CD4-positive, alpha-beta T cell (primary cell): Measurements from ENCODE around the gene FXR2. TPM values are rescaled to one million over a fixed set of nuclear protein-coding genes. Genes with fewer than 3 reads are reported as not detected.
A peak's percentile ranks its signal among the peaks of the same experiment; 100 is the strongest.

Source experiments
- ATAC-seq: fragments of 200-7000 bp; cut with Tn5 transposase; one replicate; pipeline ENCODE4 v1.10.0; 2022; ENCODE audit warnings: mild to moderate bottlenecking; ENCODE audit not compliant: poor library complexity
- CTCF ChIA-PET: fragments of 350-600 bp; sonication (Branson Sonifier 250); formaldehyde crosslinking; loops from one replicate; lab custom pipeline; 2021; ENCODE audit warnings: antibody characterized with exemption, inconsistent platforms; lab: Charles Lee
- POLR2A ChIA-PET: fragments of 350-600 bp; sonication (Branson Sonifier 250); formaldehyde crosslinking; loops from one replicate; lab custom pipeline; 2021; ENCODE audit warnings: antibody characterized with exemption, inconsistent platforms; lab: Charles Lee
- DNase-seq, 14 experiments: peaks; one replicate each; pipeline ENCODE4 v3.0.0-alpha.2; 2013 to 2020; ENCODE audit warnings: mixed read lengths in 2 of 14
- H3K27ac ChIP-seq, 2 donors: one replicate each; pipeline versions ENCODE4 v1.5.1 to v1.7.0; 2013; ENCODE audit warnings: low read length in 2 of 2, low read depth in 1 of 2, mild to moderate bottlenecking in 1 of 2
- H3K27me3 ChIP-seq, 2 experiments: 1 replicate in 1 of 2; 2 replicates in 1 of 2; pipeline versions ENCODE4 v1.6.1 to v1.7.0; 2013; ENCODE audit warnings: low read length in 2 of 2, control low read depth in 1 of 2, mild to moderate bottlenecking in 1 of 2, moderate library complexity in 1 of 2; ENCODE audit not compliant: insufficient read depth in 2 of 2, control insufficient read depth in 1 of 2
- H3K36me3 ChIP-seq: one replicate; pipeline ENCODE4 v1.6.1; 2013; ENCODE audit warnings: low read length, control low read depth; ENCODE audit not compliant: insufficient read depth
- H3K4me1 ChIP-seq: one replicate; pipeline ENCODE4 v1.6.1; 2013; ENCODE audit warnings: low read length, control low read depth; ENCODE audit not compliant: insufficient read depth
- H3K4me3 ChIP-seq: one replicate; pipeline ENCODE4 v1.5.1; 2013; ENCODE audit warnings: mild to moderate bottlenecking, low read length, moderate library complexity
- H3K9me3 ChIP-seq, 2 experiments: 1 replicate in 1 of 2; 2 replicates in 1 of 2; pipeline versions ENCODE4 v1.6.1 to v1.7.0; 2013; ENCODE audit warnings: low read length in 2 of 2, mild to moderate bottlenecking in 2 of 2, control low read depth in 1 of 2, moderate library complexity in 1 of 2; ENCODE audit not compliant: control insufficient read depth in 1 of 2, insufficient read depth in 1 of 2
- H3K27ac Mint-ChIP-seq: one replicate; pipeline ENCODE4 v1.8.0; 2020; ENCODE audit warnings: mixed read lengths
- H3K27me3 Mint-ChIP-seq: one replicate; pipeline ENCODE4 v1.8.0; 2021; ENCODE audit warnings: mixed read lengths
- H3K36me3 Mint-ChIP-seq: one replicate; pipeline ENCODE4 v1.8.0; 2021; ENCODE audit warnings: low read depth, mixed read lengths
- H3K4me1 Mint-ChIP-seq: one replicate; pipeline ENCODE4 v1.8.0; 2021; ENCODE audit warnings: low read depth, mixed read lengths
- H3K4me3 Mint-ChIP-seq: one replicate; pipeline ENCODE4 v1.8.0; 2020; ENCODE audit warnings: mild to moderate bottlenecking, mixed read lengths
- H3K9me3 Mint-ChIP-seq: one replicate; pipeline ENCODE4 v1.8.0; 2020; ENCODE audit warnings: mixed read lengths
- CTCF ChIP-seq: fragments of 200-600 bp; IDR thresholded peaks from one replicate; pipeline ENCODE4 v1.8.0; 2022; ENCODE audit warnings: antibody characterized with exemption, mild to moderate bottlenecking
- intact Hi-C, 2 experiments: fragments of 100-400 bp; cut with DNase I in 1 of 2; cut with micrococcal nuclease in 1 of 2; formaldehyde crosslinking; loops; one replicate each; pipeline versions ENCODE4 v1.15.1 to v1.9.0; 2023 to 2025; cut with DNase I, micrococcal nuclease
- total RNA-seq, 174 experiments: library from RNA in 2 of 174; stranded (reverse) in 2 of 174; gene quantifications; one replicate each; pipeline ENCODE4 v1.2.3 and lab custom pipeline; 2021 to 2026

Gene FXR2
- total RNA-seq, 2 experiments from 2014 or later, result 20.6 to 22.5 TPM

GRCh38 chr17:7650509-7651096, 35.9 kb upstream of the FXR2 start, which contains the start of gene ATP1B2:
Gene ATP1B2 (plus strand): TSS chr17:7650926. CDS start chr17:7651519, 593 bp downstream.
- H3K4me3 ChIP-seq, result peak within 1 kb of the TSS; percentile 52
- peaks cover 22% of the 10 kb centered on the region for H3K4me1 Mint-ChIP-seq
- H3K9me3 Mint-ChIP-seq, result no peaks in the 10 kb centered on the region
- peak within 1 kb of the TSS; percentile 85 for H3K4me3 Mint-ChIP-seq
- no peak within 1 kb of the TSS for H3K27ac Mint-ChIP-seq
- ATAC-seq (peak; percentile 94), DNase-seq (peak; percentile 56 to 88 (median 69))
- peaks cover 23% of the 10 kb centered on the region for H3K4me1 ChIP-seq
- H3K9me3 ChIP-seq, result peaks cover 0 to 8% of the 10 kb centered on the region in 2 experiments
- H3K27me3 Mint-ChIP-seq, result peaks cover 62% of the 10 kb centered on the region
- no peaks in the 10 kb centered on the region for H3K36me3 Mint-ChIP-seq
- intact Hi-C loops, result loop anchor here (1.0 to 5.0 kb wide), 2 partner anchors 35 to 37 kb away; partner anchors contain the start of genes TP53 (in 1 of the 2) and WRAP53 (in 1 of the 2)
- H3K27ac ChIP-seq, result no peak within 1 kb of the TSS
- no peaks in the 10 kb centered on the region for H3K36me3 ChIP-seq
- H3K27me3 ChIP-seq, result peaks cover 27 to 43% of the 10 kb centered on the region in 2 experiments
- ChIA-PET CTCF (interaction anchor here (1.3 to 4.1 kb wide), 3 partner anchors 18 to 38 kb away, joined by 7 to 21 read pairs (median 8); partner anchors contain the start of genes FXR2, TP53 and WRAP53), POLR2A (interaction anchor here (0.7 to 3.4 kb wide), 10 partner anchors 9 to 785 kb away, joined by 3 to 78 read pairs (median 6); partner anchors contain the start of genes FXR2, MPDU1, NDEL1 and RNF227)
- TF ChIP-seq CTCF, result no peak

GRCh38 chr17:7647018-7647417, 32.3 kb upstream of the FXR2 start:
- peaks cover 0 to 8% of the 10 kb centered on the region in 2 experiments for H3K9me3 ChIP-seq
- H3K27me3 Mint-ChIP-seq, result peaks cover 46% of the 10 kb centered on the region
- peaks cover 25 to 33% of the 10 kb centered on the region in 2 experiments for H3K27me3 ChIP-seq
- ChIA-PET POLR2A (no interaction called here), CTCF (interaction anchor here (0.7 to 2.0 kb wide), 2 partner anchors 41 to 573 kb away, joined by 3 to 6 read pairs; partner anchors contain the start of gene TP53)
- TF ChIP-seq CTCF, result no peak
- no peak overlapping the region for H3K4me3 Mint-ChIP-seq
- H3K4me1 ChIP-seq, result peaks cover 28% of the 10 kb centered on the region
- no peak for DNase-seq
- no peaks in the 10 kb centered on the region for H3K9me3 Mint-ChIP-seq
- no peaks in the 10 kb centered on the region for H3K36me3 ChIP-seq
- ATAC-seq, result no peak
- no peak overlapping the region for H3K27ac ChIP-seq
- H3K4me1 Mint-ChIP-seq, result peaks cover 25% of the 10 kb centered on the region
- H3K27ac Mint-ChIP-seq, result no peak overlapping the region
- intact Hi-C loops, result no loop called here
- no peaks in the 10 kb centered on the region for H3K36me3 Mint-ChIP-seq
- H3K4me3 ChIP-seq, result no peak overlapping the region

GRCh38 chr17:7646457-7646856, 31.8 kb upstream of the FXR2 start:
- no peaks in the 10 kb centered on the region for H3K36me3 ChIP-seq
- ChIA-PET CTCF (no interaction called here), POLR2A (no interaction called here)
- no peaks in the 10 kb centered on the region for H3K9me3 Mint-ChIP-seq
- no peak for TF ChIP-seq CTCF
- peaks cover 22 to 27% of the 10 kb centered on the region in 2 experiments for H3K27me3 ChIP-seq
- no peak overlapping the region for H3K27ac ChIP-seq
- H3K36me3 Mint-ChIP-seq, result no peaks in the 10 kb centered on the region
- ATAC-seq (no peak), DNase-seq (no peak)
- peaks cover 24% of the 10 kb centered on the region for H3K4me1 ChIP-seq
- no peak overlapping the region for H3K4me3 Mint-ChIP-seq
- peaks cover 29% of the 10 kb centered on the region for H3K4me1 Mint-ChIP-seq
- H3K27ac Mint-ChIP-seq, result no peak overlapping the region
- peaks cover 0 to 8% of the 10 kb centered on the region in 2 experiments for H3K9me3 ChIP-seq
- H3K4me3 ChIP-seq, result no peak overlapping the region
- intact Hi-C loops, result no loop called here
- peaks cover 44% of the 10 kb centered on the region for H3K27me3 Mint-ChIP-seq
